ENCODE data around the gene EXD2.
A peak's percentile ranks its signal among the peaks of the same experiment; 100 is the strongest.

DNA sequence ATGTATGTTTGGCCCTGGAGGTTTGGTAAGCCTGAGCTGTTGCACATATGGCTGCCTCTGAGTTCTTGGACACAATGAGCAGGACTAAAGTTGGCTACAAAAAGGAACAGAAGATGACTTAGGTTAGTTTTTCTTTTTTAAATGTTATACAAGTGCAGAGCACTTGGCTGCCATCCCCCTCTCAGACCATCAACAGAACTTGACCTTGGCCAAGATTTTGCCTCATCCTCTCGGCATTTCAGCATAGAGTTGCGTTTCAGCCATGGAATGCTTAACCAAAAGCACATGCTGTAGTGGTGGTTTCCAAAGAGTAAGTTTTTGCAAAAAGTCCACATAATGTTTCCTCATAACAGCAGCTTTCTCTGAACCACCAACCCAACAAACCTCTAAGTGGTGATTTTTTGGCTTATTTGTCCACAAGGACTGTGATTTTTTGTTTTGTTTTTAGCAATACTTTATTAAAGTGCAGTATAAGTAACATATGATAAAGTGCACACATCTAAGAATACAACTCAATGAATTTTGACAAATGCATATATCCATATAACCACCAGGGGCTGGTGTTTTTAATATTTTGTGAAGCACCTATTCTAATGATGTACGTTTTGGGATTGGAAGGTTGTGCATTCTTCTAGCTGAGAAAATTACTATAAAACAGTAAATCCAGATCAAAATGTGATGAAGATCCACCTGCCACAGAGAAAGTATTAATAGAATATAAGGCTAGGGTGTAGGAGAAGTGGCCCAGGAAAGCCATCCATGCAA is 56.6 kb downstream of the EXD2 start:
- no peak for TF ChIP-seq EZH2 (IDR thresholded peaks at IDR 0.05; ENCODE audit: borderline replicate concordance, low read depth, low read length, severe bottlenecking)
- TF ChIP-seq, protein P1, sequence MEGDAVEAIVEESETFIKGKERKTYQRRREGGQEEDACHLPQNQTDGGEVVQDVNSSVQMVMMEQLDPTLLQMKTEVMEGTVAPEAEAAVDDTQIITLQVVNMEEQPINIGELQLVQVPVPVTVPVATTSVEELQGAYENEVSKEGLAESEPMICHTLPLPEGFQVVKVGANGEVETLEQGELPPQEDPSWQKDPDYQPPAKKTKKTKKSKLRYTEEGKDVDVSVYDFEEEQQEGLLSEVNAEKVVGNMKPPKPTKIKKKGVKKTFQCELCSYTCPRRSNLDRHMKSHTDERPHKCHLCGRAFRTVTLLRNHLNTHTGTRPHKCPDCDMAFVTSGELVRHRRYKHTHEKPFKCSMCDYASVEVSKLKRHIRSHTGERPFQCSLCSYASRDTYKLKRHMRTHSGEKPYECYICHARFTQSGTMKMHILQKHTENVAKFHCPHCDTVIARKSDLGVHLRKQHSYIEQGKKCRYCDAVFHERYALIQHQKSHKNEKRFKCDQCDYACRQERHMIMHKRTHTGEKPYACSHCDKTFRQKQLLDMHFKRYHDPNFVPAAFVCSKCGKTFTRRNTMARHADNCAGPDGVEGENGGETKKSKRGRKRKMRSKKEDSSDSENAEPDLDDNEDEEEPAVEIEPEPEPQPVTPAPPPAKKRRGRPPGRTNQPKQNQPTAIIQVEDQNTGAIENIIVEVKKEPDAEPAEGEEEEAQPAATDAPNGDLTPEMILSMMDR (IDR thresholded peaks at IDR 0.05; ENCODE audit: borderline replicate concordance, extremely low read depth, low read length, poor library complexity, severe bottlenecking): peak; percentile 16
